AG09309 (cell line): ENCODE data around the gene CEACAM19.
"Not testable (repeated sequence)": the region's sequence is repeated elsewhere in the genome, so short reads cannot be mapped to it uniquely, and the experiment has no call there.

Experiments
- DNase-seq: peaks from one replicate; pipeline ENCODE4 v3.0.0-alpha.2; 2010; ENCODE audit warnings: low read depth
- H3K4me3 ChIP-seq: 2 replicates; pipeline ENCODE4 v1.5.1; 2011; ENCODE audit warnings: mild to moderate bottlenecking, low read depth, low read length, moderate library complexity; ENCODE audit not compliant: control insufficient read depth
- CTCF ChIP-seq: IDR thresholded peaks from 2 replicates; pipeline ENCODE4 v1.5.1; 2011; ENCODE audit warnings: mild to moderate bottlenecking, low read depth, low read length, inconsistent platforms; ENCODE audit not compliant: insufficient read depth, control insufficient read depth; ENCODE audit errors: missing control alignments

Gene CEACAM19

GRCh38 chr19:44675521-44675920, 4.2 kb downstream of the CEACAM19 start:
- no peak for TF ChIP-seq CTCF
- DNase-seq: no peak
- H3K4me3 ChIP-seq: no peak overlapping the region

- no peak overlapping the region for H3K4me3 ChIP-seq
- no peak for TF ChIP-seq CTCF
- no peak for DNase-seq
Observed at GRCh38 chr19:44677019-44677811, 5.9 kb downstream of the CEACAM19 start.

DNA sequence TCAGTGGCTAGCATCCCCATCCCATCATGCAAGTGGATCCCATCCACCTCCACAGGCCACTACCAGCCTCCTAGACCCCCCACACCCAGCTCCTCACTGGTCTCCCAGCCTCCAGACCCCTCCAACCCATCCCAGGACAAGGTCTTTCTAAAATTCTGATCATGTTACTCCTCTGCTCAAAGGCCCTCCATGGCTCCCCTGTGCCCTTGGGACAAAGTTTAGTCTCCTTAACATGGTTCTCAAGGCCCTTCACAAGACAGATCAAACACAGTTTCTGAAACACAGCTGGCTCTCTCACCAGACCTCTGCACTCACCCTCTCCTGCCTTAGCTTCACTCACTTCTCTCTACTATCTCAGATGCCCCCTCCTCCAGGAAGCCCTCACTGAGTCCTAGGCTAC, 9.3 kb downstream of the CEACAM19 start:
- H3K4me3 ChIP-seq: no peak overlapping the region
- DNase-seq: no peak
- no peak for TF ChIP-seq CTCF

GRCh38 chr19:44681992-44682790, 10.9 kb downstream of the CEACAM19 start:
- no peak for DNase-seq
- no peak for TF ChIP-seq CTCF
- H3K4me3 ChIP-seq: no peak overlapping the region

DNA sequence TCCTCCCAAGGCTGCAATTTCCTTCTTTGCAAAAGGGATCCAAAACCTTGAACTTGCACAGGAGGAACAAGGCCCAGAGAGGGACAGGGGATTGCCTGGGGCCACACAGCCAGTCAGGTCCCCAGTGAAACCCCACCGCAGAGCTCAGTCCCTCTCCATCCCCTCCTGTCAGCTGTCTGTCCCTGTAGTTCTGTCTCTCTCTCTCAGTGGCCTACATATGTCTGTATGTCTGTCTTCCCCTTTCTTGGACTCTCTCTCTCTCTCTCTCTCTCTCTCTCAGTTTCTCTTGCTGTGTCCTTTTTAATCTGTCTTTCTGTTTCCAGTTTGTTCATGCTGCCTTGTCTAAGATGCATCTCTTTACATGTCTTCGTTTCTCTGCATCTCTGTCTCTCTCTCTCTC, 11.5 kb downstream of the CEACAM19 start:
- no peak for TF ChIP-seq CTCF
- no peak for DNase-seq
- no peak overlapping the region for H3K4me3 ChIP-seq

DNA sequence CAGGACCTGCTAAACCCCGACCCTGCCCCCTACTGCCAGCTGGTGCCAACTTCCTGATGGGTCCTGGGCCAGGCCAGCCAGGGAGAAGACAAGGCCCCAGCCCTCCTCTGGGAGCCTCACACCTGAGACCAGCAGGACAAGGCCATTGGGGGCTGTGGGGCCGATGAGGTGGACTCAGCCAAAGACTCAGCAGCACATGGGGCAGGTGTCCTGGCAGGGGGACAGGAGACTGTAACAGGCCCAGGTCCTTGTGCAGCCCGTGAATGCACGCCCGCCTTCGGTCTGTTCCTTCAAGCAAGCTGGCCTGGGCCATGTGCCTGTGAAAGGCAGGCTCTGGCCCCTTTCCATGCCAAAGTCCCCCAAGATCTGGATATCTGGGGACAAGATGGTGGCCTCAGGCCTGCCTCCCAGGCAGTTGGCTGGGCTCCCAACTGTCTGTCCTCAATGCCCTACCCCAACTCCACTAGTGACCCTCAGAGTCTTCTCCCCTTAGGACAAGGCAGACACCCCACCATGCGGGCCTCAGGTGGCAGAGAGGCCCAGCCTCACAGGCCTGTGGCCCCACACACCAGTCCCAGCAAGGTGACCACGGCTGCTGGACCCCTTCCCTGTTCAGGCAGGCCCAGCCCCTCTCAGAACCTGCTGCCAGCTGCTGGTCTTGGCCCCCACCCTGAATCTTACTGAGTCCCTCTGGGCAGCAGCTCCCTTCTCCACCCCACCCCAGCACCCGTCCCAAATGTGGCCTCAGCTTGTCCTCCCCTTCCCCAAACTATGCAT, 12.3 kb downstream of the CEACAM19 start:
- no peak for DNase-seq
- no peak for TF ChIP-seq CTCF
- no peak overlapping the region for H3K4me3 ChIP-seq

GRCh38 chr19:44684396-44684795, 13.1 kb downstream of the CEACAM19 start:
- H3K4me3 ChIP-seq, DNase-seq: not testable (repeated sequence)
